ENCODE measurements around the gene RIOK1. TPM values are rescaled to one million over a fixed set of nuclear protein-coding genes. Genes with fewer than 3 reads are reported as not detected.

Gene RIOK1
- total and polyA plus RNA-seq, 2 of the 13 experiments (the other 11 are each of a cell fraction or from before 2014, with no cell fraction given), result 9.4 to 37.8 TPM

GRCh38 chr6:7426447-7427169 lies 37.0 kb downstream of the RIOK1 start (continued):
- TF ChIP-seq ZXDC (CRISPR knock-in tag; IDR thresholded peaks at IDR 0.05) (no peak), PAF1 (CRISPR knock-in tag; IDR thresholded peaks at IDR 0.05) (no peak), ELF1 (CRISPR knock-in tag; IDR thresholded peaks at IDR 0.05) (no peak), ZNF510 (CRISPR knock-in tag; IDR thresholded peaks at IDR 0.05; ENCODE audit: low read depth) (peak; percentile 58; the same call in 1 of the 2 replicates), ZNF841 (CRISPR knock-in tag; IDR thresholded peaks at IDR 0.05; ENCODE audit: borderline replicate concordance) (no peak), IRF1 (CRISPR knock-in tag; IDR thresholded peaks at IDR 0.05; ENCODE audit: low read depth) (no peak), PBX2 (CRISPR knock-in tag; IDR thresholded peaks at IDR 0.05) (no peak), ZNF709 (CRISPR knock-in tag; IDR thresholded peaks at IDR 0.05) (no peak), ZBTB39 (CRISPR knock-in tag; IDR thresholded peaks at IDR 0.05) (no peak), FUBP1 (CRISPR knock-in tag; IDR thresholded peaks at IDR 0.05; ENCODE audit: borderline replicate concordance) (no peak), ZNF354B (CRISPR knock-in tag; IDR thresholded peaks at IDR 0.05) (peak; percentile 78; the same call in 1 of the 2 replicates), ZNF777 (CRISPR knock-in tag; IDR thresholded peaks at IDR 0.05) (no peak), CREM (IDR thresholded peaks at IDR 0.05) (no peak; the same call in 1 of the 2 replicates), CREM (CRISPR knock-in tag; IDR thresholded peaks at IDR 0.05) (no peak), KDM2A (CRISPR knock-in tag; IDR thresholded peaks at IDR 0.05; ENCODE audit: borderline replicate concordance, low read depth) (no peak), PAWR (CRISPR knock-in tag; IDR thresholded peaks at IDR 0.05; ENCODE audit: borderline replicate concordance) (no peak), CTCF (CRISPR knock-in tag; IDR thresholded peaks at IDR 0.05) (no peak), MTA3 (CRISPR knock-in tag; IDR thresholded peaks at IDR 0.05) (no peak), NCOA2 (CRISPR knock-in tag; IDR thresholded peaks at IDR 0.05) (peak; percentile 41; the same call in 1 of the 2 replicates), ZNF143 (CRISPR knock-in tag; IDR thresholded peaks at IDR 0.05) (no peak)

Data from HepG2 (cell line).